Ovary (tissue), 3 donors: ENCODE measurements around the gene RSBN1.

Source experiments
- CTCF ChIP-seq, 3 donors: fragments of 450-650 bp in 2 of 3; fragments of 200-600 bp in 1 of 3; IDR thresholded peaks; one replicate each; pipeline versions ENCODE4 v1.5.1 to v1.8.0; 2016 to 2022; ENCODE audit warnings: antibody characterized with exemption in 3 of 3, mild to moderate bottlenecking in 1 of 3
- EP300 ChIP-seq: sonication (generic); formaldehyde crosslinking; IDR thresholded peaks from one replicate; pipeline ENCODE4 v1.6.1; 2017; ENCODE audit warnings: antibody characterized with exemption
- POLR2A ChIP-seq: fragments of 450-650 bp; IDR thresholded peaks from one replicate; pipeline ENCODE4 v1.6.1; 2017; ENCODE audit warnings: antibody characterized with exemption, mild to moderate bottlenecking, moderate library complexity
- donor health status: DM: no; HTN: no; CAD: no.

- TF ChIP-seq CTCF (IDR thresholded peaks at IDR 0.05) = no peak
- no peak for TF ChIP-seq EP300
- no peak for TF ChIP-seq POLR2A
Observed at GRCh38 chr1:113858418-113858817, 46.1 kb upstream of the RSBN1 start.
